IPS-15b (cell line): ENCODE data around the gene TBCCD1.

ENCODE experiments used
- H3K27me3 ChIP-seq: one replicate; pipeline ENCODE4 v1.6.1; 2013; ENCODE audit warnings: low read length; ENCODE audit not compliant: control insufficient read depth, insufficient read depth
- H3K36me3 ChIP-seq: one replicate; pipeline ENCODE4 v1.6.1; 2013; ENCODE audit warnings: low read length; ENCODE audit not compliant: control insufficient read depth, insufficient read depth
- H3K4me1 ChIP-seq: one replicate; pipeline ENCODE4 v1.6.1; 2013; ENCODE audit warnings: mild to moderate bottlenecking, low read length; ENCODE audit not compliant: control insufficient read depth, insufficient read depth
- H3K4me3 ChIP-seq: one replicate; pipeline ENCODE4 v1.5.1; 2013; ENCODE audit warnings: low read depth, low read length
- H3K9ac ChIP-seq: one replicate; pipeline ENCODE4 v1.6.1; 2013; ENCODE audit warnings: low read depth, mild to moderate bottlenecking, low read length
- H3K9me3 ChIP-seq: one replicate; pipeline ENCODE4 v1.6.1; 2013; ENCODE audit warnings: mild to moderate bottlenecking, low read length; ENCODE audit not compliant: control insufficient read depth, insufficient read depth

The TBCCD1 gene, protein sequence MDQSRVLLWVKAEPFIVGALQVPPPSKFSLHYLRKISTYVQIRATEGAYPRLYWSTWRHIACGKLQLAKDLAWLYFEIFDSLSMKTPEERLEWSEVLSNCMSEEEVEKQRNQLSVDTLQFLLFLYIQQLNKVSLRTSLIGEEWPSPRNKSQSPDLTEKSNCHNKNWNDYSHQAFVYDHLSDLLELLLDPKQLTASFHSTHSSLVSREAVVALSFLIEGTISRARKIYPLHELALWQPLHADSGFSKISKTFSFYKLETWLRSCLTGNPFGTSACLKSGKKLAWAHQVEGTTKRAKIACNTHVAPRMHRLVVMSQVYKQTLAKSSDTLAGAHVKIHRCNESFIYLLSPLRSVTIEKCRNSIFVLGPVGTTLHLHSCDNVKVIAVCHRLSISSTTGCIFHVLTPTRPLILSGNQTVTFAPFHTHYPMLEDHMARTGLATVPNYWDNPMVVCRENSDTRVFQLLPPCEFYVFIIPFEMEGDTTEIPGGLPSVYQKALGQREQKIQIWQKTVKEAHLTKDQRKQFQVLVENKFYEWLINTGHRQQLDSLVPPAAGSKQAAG

DNA sequence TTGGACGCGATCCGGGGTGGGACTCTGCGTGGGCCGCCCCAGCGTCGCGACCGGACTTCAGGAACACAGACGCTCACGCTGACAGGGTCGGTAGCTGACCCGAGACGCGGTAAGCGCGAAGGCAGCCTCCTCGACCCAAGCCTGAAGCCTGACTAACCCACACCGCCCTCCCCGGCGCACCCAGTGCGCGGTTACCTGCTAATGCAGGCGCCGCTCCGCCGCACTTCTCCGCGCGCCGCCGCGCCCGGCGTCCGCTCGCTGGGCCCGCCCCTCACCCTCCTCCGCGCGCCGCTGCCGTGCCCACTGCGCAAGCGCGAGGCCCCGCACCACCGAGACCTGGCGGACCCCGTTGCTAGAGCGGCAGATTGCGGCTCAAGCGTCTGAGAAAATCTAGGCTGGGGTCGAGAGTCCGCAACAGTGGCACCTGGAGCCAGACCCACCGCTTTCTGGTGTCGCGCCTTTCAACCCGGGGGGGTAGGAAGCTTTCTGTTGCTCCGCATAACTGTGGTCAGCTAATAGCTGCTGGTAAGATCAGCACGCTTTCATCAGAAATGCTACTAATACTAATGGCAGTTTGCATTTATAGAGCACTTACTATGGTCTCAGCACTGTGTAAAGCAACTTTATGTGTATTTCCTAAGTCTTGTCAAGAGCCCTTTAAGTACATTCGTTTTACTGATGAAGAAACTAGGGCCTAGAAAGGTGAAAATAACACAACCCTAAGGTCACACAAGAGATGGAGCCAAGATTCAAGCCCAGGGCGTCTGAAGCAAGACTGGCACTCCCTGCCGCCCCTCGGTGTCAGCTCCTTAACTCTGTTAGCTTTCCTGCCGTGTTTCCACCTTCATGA, at the start of gene TBCCD1:
TBCCD1 (minus strand) TSS at position 268 of the 850 bp plus-strand sequence. CDS start 3,010 bp downstream, outside the sequence.
- Histone ChIP-seq H3K4me3 (peak within 1 kb of the TSS; percentile 90), H3K9me3 (no peaks in the 10 kb centered on the region), H3K4me1 (peaks cover 5% of the 10 kb centered on the region), H3K36me3 (no peaks in the 10 kb centered on the region), H3K9ac (peak within 1 kb of the TSS; percentile 92), H3K27me3 (no peaks in the 10 kb centered on the region)

DNA sequence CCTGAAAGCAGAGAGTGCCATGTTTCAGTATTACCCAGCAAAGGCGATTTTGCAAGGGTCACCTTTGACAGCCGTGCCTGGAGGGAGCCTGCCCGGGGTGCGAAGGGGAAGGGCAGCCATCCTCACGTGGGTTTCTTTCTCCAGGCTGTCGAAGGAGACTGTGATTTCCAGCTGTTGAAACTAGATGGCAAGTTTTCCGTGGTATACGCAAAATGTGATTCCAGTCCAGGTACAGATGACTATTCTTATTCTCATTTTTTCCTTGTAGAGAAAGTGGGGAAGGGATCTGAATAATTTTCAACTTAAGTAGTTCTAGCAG, 49.1 kb upstream of the TBCCD1 start:
- Histone ChIP-seq H3K9me3 (no peaks in the 10 kb centered on the region), H3K36me3 (no peaks in the 10 kb centered on the region), H3K27me3 (peaks cover 7% of the 10 kb centered on the region), H3K9ac (no peak overlapping the region), H3K4me1 (peaks cover 2% of the 10 kb centered on the region), H3K4me3 (no peak overlapping the region)

DNA sequence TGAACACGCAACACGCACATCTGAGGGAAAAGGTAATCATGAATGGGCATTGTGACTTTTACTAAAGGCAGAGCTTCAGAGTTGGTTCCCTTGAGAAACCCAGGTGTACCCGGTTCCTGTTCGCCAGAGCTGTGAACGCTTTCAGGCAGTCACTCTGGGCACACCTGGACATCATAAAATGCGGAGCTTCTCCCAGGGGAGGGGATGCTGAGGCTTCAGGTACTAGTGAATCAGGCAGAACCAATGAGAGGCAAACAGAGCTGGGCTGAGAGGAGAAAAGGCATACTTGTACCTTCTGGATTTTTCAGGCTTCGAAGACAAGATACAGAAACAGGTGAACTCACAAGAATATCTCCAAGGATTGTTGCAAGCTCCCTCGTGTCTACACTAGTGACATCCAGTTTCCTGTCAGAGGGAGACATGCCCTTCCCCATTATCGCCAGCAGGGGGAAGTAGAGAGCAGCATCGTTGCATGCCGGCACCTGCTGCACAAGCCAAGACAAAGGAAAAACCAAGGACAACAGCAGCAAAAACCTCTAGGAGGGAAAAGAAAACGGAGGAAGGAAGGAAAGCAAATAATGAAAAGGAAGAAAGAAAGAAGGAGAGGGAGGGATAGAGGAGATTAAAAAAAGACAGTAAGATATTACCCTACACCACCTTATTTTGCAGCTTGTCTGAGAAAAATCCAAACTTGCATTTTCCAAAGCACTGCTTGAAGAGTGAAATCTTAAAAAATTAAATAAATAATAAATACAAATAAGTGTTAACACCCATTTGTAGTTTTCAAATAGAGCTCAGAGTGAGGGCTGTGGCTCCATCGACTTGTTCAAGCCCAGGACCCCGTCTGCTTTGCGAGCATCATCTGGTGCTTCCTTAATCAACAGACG, 47.7 kb upstream of the TBCCD1 start:
- H3K4me3 ChIP-seq = no peak overlapping the region
- H3K9me3 ChIP-seq = no peaks in the 10 kb centered on the region
- no peak overlapping the region for H3K9ac ChIP-seq
- H3K27me3 ChIP-seq = peaks cover 7% of the 10 kb centered on the region
- H3K4me1 ChIP-seq = peaks cover 2% of the 10 kb centered on the region
- no peaks in the 10 kb centered on the region for H3K36me3 ChIP-seq

DNA sequence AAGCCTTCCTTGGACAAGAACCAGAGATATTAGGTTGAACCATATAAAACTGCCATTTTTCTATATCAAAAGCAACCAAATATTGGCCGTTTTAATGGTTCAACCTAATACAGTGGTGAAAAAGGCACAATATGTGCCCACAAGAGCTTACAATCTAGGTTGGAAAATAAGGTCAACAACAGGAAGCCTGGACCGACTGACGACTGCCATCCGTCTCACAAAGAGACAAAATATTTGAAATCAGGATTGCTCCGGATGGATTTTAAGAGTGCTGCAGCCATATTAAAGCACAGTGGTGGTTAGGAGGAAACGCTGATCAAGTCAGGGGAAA, 47.1 kb upstream of the TBCCD1 start:
- no peaks in the 10 kb centered on the region for H3K9me3 ChIP-seq
- H3K4me1 ChIP-seq = peaks cover 2% of the 10 kb centered on the region
- no peak overlapping the region for H3K4me3 ChIP-seq
- no peak overlapping the region for H3K9ac ChIP-seq
- peaks cover 7% of the 10 kb centered on the region for H3K27me3 ChIP-seq
- no peaks in the 10 kb centered on the region for H3K36me3 ChIP-seq

DNA sequence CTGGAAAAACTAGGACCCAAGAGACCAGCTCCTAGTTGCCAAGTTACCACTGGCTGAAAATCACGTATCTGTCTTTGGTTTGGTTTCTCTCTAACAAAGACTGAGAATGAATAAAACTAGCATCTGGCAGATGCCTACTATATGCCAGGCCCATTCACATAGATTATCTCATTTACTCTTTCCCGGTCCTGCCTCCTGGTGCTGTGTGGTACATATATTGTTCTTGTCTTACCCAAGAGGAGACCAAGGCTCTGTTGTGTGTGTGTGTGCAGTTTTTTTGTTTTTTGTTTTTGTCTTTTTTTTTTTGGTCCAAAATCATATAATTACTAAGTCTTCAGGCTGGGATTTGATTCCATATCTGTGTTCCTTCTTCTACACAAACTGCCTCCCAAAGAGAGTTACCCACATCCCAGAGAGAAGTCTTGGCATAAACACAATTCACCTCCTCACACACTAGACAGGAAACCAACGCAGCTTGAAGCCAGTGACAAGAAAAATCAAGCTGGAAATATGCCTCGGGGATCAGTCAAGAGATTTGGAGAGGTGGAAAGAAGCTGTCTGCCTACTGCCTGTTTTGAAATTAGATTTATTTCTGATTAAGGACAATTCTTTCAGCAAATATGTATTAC, 46.6 kb upstream of the TBCCD1 start:
- H3K9me3 ChIP-seq = no peaks in the 10 kb centered on the region
- H3K36me3 ChIP-seq = no peaks in the 10 kb centered on the region
- peaks cover 2% of the 10 kb centered on the region for H3K4me1 ChIP-seq
- H3K27me3 ChIP-seq = peaks cover 7% of the 10 kb centered on the region
- H3K9ac ChIP-seq = no peak overlapping the region
- H3K4me3 ChIP-seq = no peak overlapping the region

DNA sequence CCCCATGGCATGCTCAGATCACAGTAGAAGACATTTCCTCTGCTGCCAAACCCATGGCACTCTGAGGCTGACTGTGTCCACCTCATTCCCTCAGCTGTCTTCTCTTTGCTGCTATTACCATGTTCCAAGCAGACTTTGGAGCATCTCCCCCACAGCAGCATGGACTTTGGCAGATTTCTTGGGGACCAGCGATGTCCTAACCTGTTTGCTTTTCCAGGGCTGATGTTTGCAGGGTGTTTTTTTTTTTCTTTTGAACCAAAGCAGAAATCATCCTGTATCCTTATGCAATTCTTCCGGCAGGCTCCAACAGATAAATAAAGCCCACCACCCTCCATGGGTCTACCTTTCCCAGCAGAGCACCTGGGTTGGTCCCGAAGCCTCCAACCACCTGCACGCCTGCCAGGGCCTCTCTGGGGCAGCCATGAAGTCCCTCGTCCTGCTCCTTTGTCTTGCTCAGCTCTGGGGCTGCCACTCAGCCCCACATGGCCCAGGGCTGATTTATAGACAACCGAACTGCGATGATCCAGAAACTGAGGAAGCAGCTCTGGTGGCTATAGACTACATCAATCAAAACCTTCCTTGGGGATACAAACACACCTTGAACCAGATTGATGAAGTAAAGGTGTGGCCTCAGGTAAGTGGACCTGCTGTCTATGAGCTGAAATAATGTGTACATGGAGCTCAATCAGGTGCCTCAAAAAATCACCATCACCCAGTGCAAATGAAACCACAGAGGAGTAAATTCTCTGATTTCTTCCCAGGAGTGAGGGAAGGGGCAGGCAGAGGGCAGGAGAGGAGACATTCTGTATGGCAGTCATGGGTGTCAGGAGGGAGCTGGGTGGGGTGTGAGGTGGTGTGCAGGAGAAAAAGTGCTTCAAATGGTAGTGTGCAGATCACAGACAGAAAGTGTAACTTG, 45.8 kb upstream of the TBCCD1 start, which contains the start of gene AHSG:
AHSG (plus strand) TSS at position 340 of the 916 bp plus-strand sequence; CDS start at position 422, 82 bp downstream.
- Histone ChIP-seq H3K9me3 (no peaks in the 10 kb centered on the region), H3K4me3 (no peak within 1 kb of the TSS), H3K9ac (no peak within 1 kb of the TSS), H3K36me3 (no peaks in the 10 kb centered on the region), H3K27me3 (peaks cover 7% of the 10 kb centered on the region), H3K4me1 (peaks cover 2% of the 10 kb centered on the region)

DNA sequence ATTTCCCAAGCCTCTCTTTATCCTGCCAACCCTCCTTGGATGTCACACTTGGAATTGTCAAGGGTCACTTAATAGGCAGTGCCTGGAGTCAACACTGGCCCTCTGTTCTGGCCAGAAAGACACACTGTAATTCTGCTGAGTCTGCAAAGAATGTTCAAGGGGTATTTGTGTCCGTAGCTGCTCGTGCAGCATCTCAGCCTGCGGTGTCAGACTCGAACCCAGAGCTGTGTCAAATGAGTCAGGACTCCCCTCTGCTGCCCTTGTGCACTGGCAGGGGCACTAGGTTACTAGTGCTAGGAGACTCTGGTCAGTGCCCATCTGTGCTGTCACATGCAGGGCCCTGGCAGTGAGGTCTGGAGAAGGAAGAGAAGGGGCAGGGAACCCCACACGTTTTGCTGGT, 44.9 kb upstream of the TBCCD1 start:
- Histone ChIP-seq H3K4me3 (no peak overlapping the region), H3K9ac (no peak overlapping the region), H3K4me1 (peaks cover 2% of the 10 kb centered on the region), H3K9me3 (no peaks in the 10 kb centered on the region), H3K27me3 (no peaks in the 10 kb centered on the region), H3K36me3 (no peaks in the 10 kb centered on the region)

DNA sequence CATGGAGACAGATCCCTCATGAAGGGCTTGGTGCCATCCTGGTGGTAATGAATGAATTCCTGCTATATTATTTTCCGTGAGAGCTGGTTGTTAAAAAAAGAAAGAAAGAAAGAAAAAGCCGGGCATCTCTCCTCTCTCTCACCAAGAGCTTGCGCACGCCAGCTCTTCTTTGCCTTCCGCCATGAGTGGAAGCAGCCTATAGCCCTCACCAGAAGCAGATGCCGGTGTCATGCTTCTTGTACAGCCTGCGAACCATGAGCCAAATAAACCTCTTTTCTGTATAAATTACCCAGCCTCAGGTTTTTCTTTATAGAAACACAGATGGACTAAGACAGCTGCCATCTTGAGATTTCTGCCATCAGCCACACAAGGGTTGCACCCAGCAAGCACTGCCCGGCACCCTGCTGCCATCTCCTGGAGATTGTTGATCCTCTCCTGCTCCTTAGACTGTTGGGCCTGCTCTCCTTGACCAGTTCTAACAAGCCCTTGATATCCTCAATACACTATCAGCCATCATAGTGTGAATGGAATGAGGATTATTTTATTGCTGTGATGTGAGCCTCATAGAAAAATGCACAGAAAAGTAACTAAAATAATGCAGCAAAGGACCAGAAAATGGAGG, 42.2 kb upstream of the TBCCD1 start:
- no peaks in the 10 kb centered on the region for H3K9me3 ChIP-seq
- no peak overlapping the region for H3K4me3 ChIP-seq
- no peaks in the 10 kb centered on the region for H3K27me3 ChIP-seq
- H3K4me1 ChIP-seq = no peaks in the 10 kb centered on the region
- H3K36me3 ChIP-seq = no peaks in the 10 kb centered on the region
- no peak overlapping the region for H3K9ac ChIP-seq

DNA sequence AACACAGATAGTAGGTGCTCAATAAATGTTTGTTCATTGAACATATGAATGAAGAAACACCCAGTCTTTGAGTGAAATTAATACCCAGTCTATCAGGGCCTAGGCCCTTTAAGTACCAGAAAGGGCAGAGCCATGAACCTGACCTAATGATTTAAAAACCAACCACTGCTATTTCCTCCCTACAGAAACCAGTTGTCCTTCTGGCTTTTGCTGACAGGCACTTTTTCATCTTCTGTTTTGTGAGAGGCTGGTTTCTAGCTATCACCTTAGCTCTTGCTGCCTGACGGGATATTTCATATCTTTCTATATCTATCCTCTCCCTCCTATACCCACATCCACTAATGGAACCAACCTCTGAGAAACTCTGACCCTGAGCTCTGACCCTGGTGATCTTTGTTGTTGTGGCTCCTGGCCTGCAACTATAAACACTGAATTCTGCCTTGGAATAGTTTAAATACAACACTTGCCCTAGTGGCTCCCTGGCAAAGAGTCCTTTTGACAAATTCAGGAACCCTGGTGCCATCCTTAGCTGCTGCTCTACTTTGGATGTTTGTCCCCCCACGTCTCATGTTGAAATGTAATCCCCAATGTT, 41.6 kb upstream of the TBCCD1 start:
- Histone ChIP-seq H3K4me1 (no peaks in the 10 kb centered on the region), H3K9me3 (no peaks in the 10 kb centered on the region), H3K4me3 (no peak overlapping the region), H3K36me3 (no peaks in the 10 kb centered on the region), H3K9ac (no peak overlapping the region), H3K27me3 (no peaks in the 10 kb centered on the region)
